ENCODE data around the gene OR3A2. TPM values are rescaled to one million over a fixed set of nuclear protein-coding genes. Genes with fewer than 3 reads are reported as not detected.
"Not testable (repeated sequence)": the region's sequence is repeated elsewhere in the genome, so short reads cannot be mapped to it uniquely, and the experiment has no call there.

Gene OR3A2
- total and polyA plus RNA-seq, 4 donors = 0.51 TPM; not detected in 3

DNA sequence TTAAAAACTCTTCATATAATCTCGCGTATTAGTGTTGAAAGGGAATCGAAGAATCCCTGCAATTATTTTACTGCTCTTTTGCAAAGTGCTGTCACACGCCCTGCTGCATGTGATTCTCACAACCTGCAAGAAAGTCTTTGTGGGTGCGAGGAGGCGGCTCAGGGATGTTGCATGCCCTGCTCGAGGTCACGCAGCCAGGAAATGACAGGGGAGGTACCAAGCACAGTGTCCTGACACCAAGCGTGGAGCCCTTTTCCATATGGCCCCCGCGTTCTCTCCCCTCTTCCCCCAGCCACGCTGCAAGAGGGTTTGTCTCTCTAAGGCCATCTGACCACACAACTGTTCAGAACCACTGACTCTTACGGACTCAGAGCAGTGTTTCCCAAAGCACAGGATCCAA is 125.5 kb downstream of the OR3A2 start:
- Histone ChIP-seq H3K27ac (ENCODE audit: low read depth in 1 of 2, low read length in 2 of 2) (no peak overlapping the region), H3K4me3 (ENCODE audit: low read length in 2 of 2) (no peak overlapping the region), H3K9me3 (ENCODE audit: control insufficient read depth, low read length) (peaks cover 2% of the 10 kb centered on the region), H3K36me3 (ENCODE audit: control insufficient read depth in 1 of 2, insufficient read depth in 2 of 2, low read length in 1 of 2) (no peaks in the 10 kb centered on the region), H3K27me3 (ENCODE audit: control insufficient read depth in 1 of 2, insufficient read depth in 2 of 2, low read length in 1 of 2) (peaks cover 0 to 3% of the 10 kb centered on the region in 2 donors), H3K4me1 (ENCODE audit: control insufficient read depth in 1 of 2, insufficient read depth in 2 of 2, low read length in 2 of 2) (no peaks in the 10 kb centered on the region)
- WGBS, 2 donors = 71 to 75% methylated on average over 13 of the region's 13 CpGs
- DNase-seq (no peak), ATAC-seq (ENCODE audit: low FRiP score) (no peak)
- intact Hi-C loops (cut with DNase I) = no loop called here

DNA sequence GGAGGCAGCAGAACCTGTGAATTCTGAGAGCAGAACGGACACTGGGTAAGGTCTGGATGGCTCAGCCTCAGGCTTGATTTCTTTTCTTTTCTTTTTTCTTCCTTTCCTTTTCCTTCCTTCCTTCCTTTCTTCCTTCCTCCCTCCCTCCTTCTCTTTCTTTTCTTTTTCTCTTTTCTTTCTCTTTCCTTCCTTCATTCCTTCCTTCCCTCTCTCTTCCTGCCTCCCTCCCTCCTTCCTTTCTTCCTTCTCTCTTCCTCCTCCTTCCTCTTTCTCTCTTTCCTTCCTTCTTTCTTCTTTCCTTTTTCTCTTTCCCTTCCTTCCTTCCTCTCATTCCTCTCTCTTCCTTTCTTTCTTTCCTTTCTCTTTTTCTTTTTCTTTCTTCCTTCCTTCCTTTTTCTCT is 125.9 kb downstream of the OR3A2 start:
- 73 to 77% methylated on average over 1 of the region's 1 CpG for WGBS, 2 donors
- Histone ChIP-seq H3K9me3 (ENCODE audit: control insufficient read depth, low read length) (peaks cover 2% of the 10 kb centered on the region), H3K27me3 (ENCODE audit: control insufficient read depth in 1 of 2, insufficient read depth in 2 of 2, low read length in 1 of 2) (peaks cover 0 to 3% of the 10 kb centered on the region in 2 donors), H3K36me3 (ENCODE audit: control insufficient read depth in 1 of 2, insufficient read depth in 2 of 2, low read length in 1 of 2) (no peaks in the 10 kb centered on the region), H3K4me1 (ENCODE audit: control insufficient read depth in 1 of 2, insufficient read depth in 2 of 2, low read length in 2 of 2) (no peaks in the 10 kb centered on the region), H3K27ac (ENCODE audit: low read depth in 1 of 2, low read length in 2 of 2) (no peak overlapping the region), H3K4me3 (ENCODE audit: low read length in 2 of 2) (no peak overlapping the region)
- intact Hi-C loops (cut with DNase I) = no loop called here
- DNase-seq (no peak), ATAC-seq (ENCODE audit: low FRiP score) (no peak)

DNA sequence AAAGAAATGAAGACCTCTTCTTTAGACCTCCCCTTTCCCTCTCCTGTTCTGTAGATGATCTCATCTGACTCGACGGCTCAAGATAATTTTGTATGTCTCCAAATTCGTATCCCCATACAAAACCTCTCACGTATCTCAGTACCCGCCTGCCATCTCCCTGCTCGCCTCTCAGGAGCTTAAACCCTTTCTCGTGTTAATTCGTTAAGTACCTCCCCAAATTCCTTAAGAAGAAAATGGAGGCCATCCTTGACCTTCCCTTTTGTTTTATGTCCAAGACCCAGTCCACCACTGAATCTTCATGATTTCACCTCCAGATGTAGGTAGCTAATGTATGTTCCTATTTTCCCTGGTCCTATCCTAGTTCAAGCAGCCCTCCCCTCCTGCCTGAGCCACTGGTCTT is 129.5 kb downstream of the OR3A2 start:
- no peak for DNase-seq
- Histone ChIP-seq H3K27me3 (ENCODE audit: control insufficient read depth in 1 of 2, insufficient read depth in 2 of 2, low read length in 1 of 2) (no peaks in the 10 kb centered on the region), H3K27ac (ENCODE audit: low read depth in 1 of 2, low read length in 2 of 2) (no peak overlapping the region), H3K9me3 (ENCODE audit: control insufficient read depth, low read length) (peaks cover 2% of the 10 kb centered on the region), H3K4me1 (ENCODE audit: control insufficient read depth in 1 of 2, insufficient read depth in 2 of 2, low read length in 2 of 2) (no peaks in the 10 kb centered on the region), H3K4me3 (ENCODE audit: low read length in 2 of 2) (no peak overlapping the region), H3K36me3 (ENCODE audit: control insufficient read depth in 1 of 2, insufficient read depth in 2 of 2, low read length in 1 of 2) (no peaks in the 10 kb centered on the region)
- 86 to 88% methylated on average over 8 of the region's 8 CpGs for WGBS, 2 donors
- intact Hi-C loops (cut with DNase I) = no loop called here
- ATAC-seq (ENCODE audit: low FRiP score) = no peak

DNA sequence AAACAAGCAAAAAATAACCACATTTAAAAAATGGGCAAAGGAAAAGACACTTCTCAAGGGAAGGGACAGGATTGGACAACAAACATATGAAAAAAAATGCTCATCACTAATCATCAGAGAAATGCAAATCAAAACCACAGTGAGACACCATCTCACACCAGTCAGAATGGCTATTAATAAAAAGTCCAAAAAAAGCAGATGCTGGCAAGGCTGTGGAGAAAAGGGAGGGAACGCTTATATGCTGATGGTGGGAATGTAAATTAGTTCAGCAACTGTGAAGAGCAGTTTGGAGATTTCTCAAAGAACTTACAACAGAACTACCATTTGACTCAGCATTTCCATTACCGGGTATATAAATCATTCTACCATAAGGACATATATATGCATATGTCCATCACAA is 137.1 kb downstream of the OR3A2 start:
- H3K36me3 ChIP-seq (ENCODE audit: control insufficient read depth in 1 of 2, insufficient read depth in 2 of 2, low read length in 1 of 2); H3K4me3 ChIP-seq (ENCODE audit: low read length in 2 of 2); H3K27ac ChIP-seq (ENCODE audit: low read depth in 1 of 2, low read length in 2 of 2); ATAC-seq (ENCODE audit: low FRiP score); H3K27me3 ChIP-seq (ENCODE audit: control insufficient read depth in 1 of 2, insufficient read depth in 2 of 2, low read length in 1 of 2); intact Hi-C loops (cut with DNase I); DNase-seq; H3K9me3 ChIP-seq (ENCODE audit: control insufficient read depth, low read length); H3K4me1 ChIP-seq (ENCODE audit: control insufficient read depth in 1 of 2, insufficient read depth in 2 of 2, low read length in 2 of 2): not testable (repeated sequence)
- WGBS, 2 donors = 89 to 97% methylated on average over 1 of the region's 2 CpGs

DNA sequence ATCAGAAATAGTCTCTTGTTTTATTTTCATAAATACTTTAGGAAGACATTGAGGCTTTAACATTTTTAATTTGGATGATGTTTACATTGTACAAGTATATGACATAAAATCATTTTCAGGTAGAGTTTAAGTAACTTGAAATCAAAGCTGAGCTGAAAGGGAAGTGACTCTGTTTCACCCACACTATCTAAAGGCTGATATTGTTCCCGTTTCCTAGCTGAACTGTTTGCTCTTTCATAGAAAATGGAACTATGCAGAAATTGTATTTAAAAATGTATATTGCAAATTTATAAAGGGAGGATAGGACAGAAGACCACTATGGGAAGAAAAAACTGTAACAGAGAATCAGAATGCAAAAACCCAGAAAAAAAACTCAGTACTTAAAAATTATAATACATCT is 141.3 kb downstream of the OR3A2 start:
- WGBS, 2 donors = 48 to 65% methylated on average over 1 of the region's 1 CpG
- H3K4me1 ChIP-seq (ENCODE audit: control insufficient read depth in 1 of 2, insufficient read depth in 2 of 2, low read length in 2 of 2); H3K36me3 ChIP-seq (ENCODE audit: control insufficient read depth in 1 of 2, insufficient read depth in 2 of 2, low read length in 1 of 2); ATAC-seq (ENCODE audit: low FRiP score); DNase-seq; intact Hi-C loops (cut with DNase I); H3K9me3 ChIP-seq (ENCODE audit: control insufficient read depth, low read length); H3K4me3 ChIP-seq (ENCODE audit: low read length in 2 of 2); H3K27me3 ChIP-seq (ENCODE audit: control insufficient read depth in 1 of 2, insufficient read depth in 2 of 2, low read length in 1 of 2); H3K27ac ChIP-seq (ENCODE audit: low read depth in 1 of 2, low read length in 2 of 2): not testable (repeated sequence)

DNA sequence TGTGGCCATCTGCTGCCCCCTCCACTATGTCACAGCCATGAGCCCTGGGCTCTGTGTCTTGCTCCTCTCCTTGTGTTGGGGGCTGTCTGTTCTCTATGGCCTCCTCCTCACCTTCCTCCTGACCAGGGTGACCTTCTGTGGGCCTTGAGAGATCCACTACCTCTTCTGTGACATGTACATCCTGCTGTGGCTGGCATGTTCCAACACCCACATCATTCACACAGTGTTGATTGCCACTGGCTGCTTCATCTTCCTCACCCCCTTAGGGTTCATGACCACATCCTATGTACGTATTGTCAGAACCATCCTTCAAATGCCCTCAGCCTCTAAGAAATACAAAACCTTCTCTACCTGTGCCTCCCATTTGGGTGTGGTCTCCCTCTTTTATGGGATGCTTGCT is 145.1 kb downstream of the OR3A2 start:
- H3K27ac ChIP-seq (ENCODE audit: low read depth in 1 of 2, low read length in 2 of 2); H3K4me1 ChIP-seq (ENCODE audit: control insufficient read depth in 1 of 2, insufficient read depth in 2 of 2, low read length in 2 of 2); intact Hi-C loops (cut with DNase I); ATAC-seq (ENCODE audit: low FRiP score); DNase-seq; H3K4me3 ChIP-seq (ENCODE audit: low read length in 2 of 2); H3K36me3 ChIP-seq (ENCODE audit: control insufficient read depth in 1 of 2, insufficient read depth in 2 of 2, low read length in 1 of 2); H3K9me3 ChIP-seq (ENCODE audit: control insufficient read depth, low read length); H3K27me3 ChIP-seq (ENCODE audit: control insufficient read depth in 1 of 2, insufficient read depth in 2 of 2, low read length in 1 of 2): not testable (repeated sequence)
- WGBS, 2 donors = 92 to 100% methylated on average over 1 of the region's 1 CpG

DNA sequence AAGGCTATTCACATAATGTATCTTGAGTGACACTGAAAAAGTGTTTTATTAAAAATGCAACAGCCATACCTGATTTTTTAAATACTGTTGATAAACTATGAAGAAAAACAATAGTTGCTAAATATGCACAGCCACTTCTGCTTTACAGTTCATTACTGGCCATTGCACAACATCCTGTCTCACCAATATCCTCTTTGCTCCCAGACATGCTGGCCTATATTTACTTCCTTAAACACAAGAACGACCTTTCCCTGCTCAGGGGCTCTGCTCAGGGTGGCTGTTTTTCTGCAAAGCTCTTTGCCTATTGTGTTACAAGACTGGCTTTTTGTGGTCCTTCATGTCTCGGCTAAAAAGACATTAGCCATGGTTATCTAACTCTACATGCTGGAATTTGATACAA is 147.4 kb downstream of the OR3A2 start:
- H3K9me3 ChIP-seq (ENCODE audit: control insufficient read depth, low read length); H3K27me3 ChIP-seq (ENCODE audit: control insufficient read depth in 1 of 2, insufficient read depth in 2 of 2, low read length in 1 of 2); ATAC-seq (ENCODE audit: low FRiP score); intact Hi-C loops (cut with DNase I); DNase-seq; H3K4me1 ChIP-seq (ENCODE audit: control insufficient read depth in 1 of 2, insufficient read depth in 2 of 2, low read length in 2 of 2); H3K36me3 ChIP-seq (ENCODE audit: control insufficient read depth in 1 of 2, insufficient read depth in 2 of 2, low read length in 1 of 2); H3K27ac ChIP-seq (ENCODE audit: low read depth in 1 of 2, low read length in 2 of 2); H3K4me3 ChIP-seq (ENCODE audit: low read length in 2 of 2): not testable (repeated sequence)
- 9 to 11% methylated on average over 1 of the region's 2 CpGs for WGBS, 2 donors

DNA sequence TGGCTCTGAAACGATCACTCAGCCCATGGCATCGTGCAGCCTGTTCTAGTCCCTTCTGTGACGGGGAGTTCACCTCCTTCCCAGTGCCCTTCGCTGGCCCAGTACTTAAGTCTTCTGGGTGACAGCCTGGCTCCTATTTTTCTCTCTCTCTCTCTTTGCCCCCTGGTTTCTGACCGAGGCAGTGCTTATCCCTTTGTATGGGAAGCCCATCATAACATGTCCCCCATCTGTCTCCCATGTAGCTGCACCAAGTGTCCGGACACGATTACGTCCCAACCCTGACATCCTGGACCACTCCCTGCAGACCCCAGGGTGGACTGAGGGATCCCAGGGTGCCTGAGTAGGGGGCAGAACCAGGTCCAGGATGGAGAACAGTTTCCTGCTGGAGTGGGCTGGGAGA is 153.8 kb downstream of the OR3A2 start:
- H3K4me3 ChIP-seq (ENCODE audit: low read length in 2 of 2); H3K36me3 ChIP-seq (ENCODE audit: control insufficient read depth in 1 of 2, insufficient read depth in 2 of 2, low read length in 1 of 2); H3K4me1 ChIP-seq (ENCODE audit: control insufficient read depth in 1 of 2, insufficient read depth in 2 of 2, low read length in 2 of 2); H3K27me3 ChIP-seq (ENCODE audit: control insufficient read depth in 1 of 2, insufficient read depth in 2 of 2, low read length in 1 of 2); DNase-seq; H3K9me3 ChIP-seq (ENCODE audit: control insufficient read depth, low read length); ATAC-seq (ENCODE audit: low FRiP score); intact Hi-C loops (cut with DNase I); H3K27ac ChIP-seq (ENCODE audit: low read depth in 1 of 2, low read length in 2 of 2): not testable (repeated sequence)
- 77 to 79% methylated on average over 6 to 8 of the region's 8 CpGs for WGBS, 2 donors

All from aorta (tissue), 5 donors.